Raji (cell line): Measurements from ENCODE around the gene PLD3.
A peak's percentile ranks its signal among the peaks of the same experiment; 100 is the strongest.

Source experiments
- POLR2A ChIP-seq: IDR thresholded peaks from 2 replicates; pipeline ENCODE4 v1.6.1; 2011; ENCODE audit warnings: low read depth, low read length, control low read depth; ENCODE audit not compliant: insufficient read depth

The PLD3 gene

GRCh38 chr19:40420766-40421765, 72.6 kb downstream of the PLD3 start:
- peak; percentile 67 for TF ChIP-seq POLR2A

- no peak for TF ChIP-seq POLR2A
Observed at GRCh38 chr19:40421993-40422747, 73.7 kb downstream of the PLD3 start.

- no peak for TF ChIP-seq POLR2A
Observed at GRCh38 chr19:40422748-40423566, 74.5 kb downstream of the PLD3 start.

- TF ChIP-seq POLR2A, result no peak
Observed at GRCh38 chr19:40423938-40424337, 75.4 kb downstream of the PLD3 start.

GRCh38 chr19:40424637-40425449, 76.3 kb downstream of the PLD3 start:
- no peak for TF ChIP-seq POLR2A

GRCh38 chr19:40425450-40426287, 77.2 kb downstream of the PLD3 start, which contains the start of gene SERTAD1:
Gene SERTAD1, minus strand, starts transcription at chr19:40425992. Its CDS starts 2,446 bp downstream, at chr19:40423546.
- peak; percentile 99 for TF ChIP-seq POLR2A
